Smooth muscle cell (in vitro differentiated cells): Measurements from ENCODE around the gene PRDX1. TPM values are rescaled to one million over a fixed set of nuclear protein-coding genes. Genes with fewer than 3 reads are reported as not detected.
"Not testable (repeated sequence)": the region's sequence is repeated elsewhere in the genome, so short reads cannot be mapped to it uniquely, and the experiment has no call there.

Experiments
- DNase-seq: peaks from one replicate; lab custom pipeline; 2025; ENCODE audit not compliant: unreplicated experiment; lab: John Stamatoyannopoulos, UW
- H2AFZ ChIP-seq: fragments of 200-600 bp; sonication (generic); 2 replicates; pipeline ENCODE4 v1.6.0; 2016; ENCODE audit warnings: antibody characterized with exemption, low read depth, mild to moderate bottlenecking
- H3F3A ChIP-seq: fragments of 200-600 bp; sonication (generic); 2 replicates; pipeline ENCODE4 v1.6.0; 2017; ENCODE audit warnings: antibody characterized with exemption, low read depth
- H3K27ac ChIP-seq: fragments of 200-600 bp; sonication (generic); 2 replicates; pipeline ENCODE4 v1.5.1; 2016; ENCODE audit warnings: low read depth, mild to moderate bottlenecking
- H3K27me3 ChIP-seq: fragments of 200-600 bp; sonication (generic); 2 replicates; pipeline ENCODE4 v1.6.1; 2016; ENCODE audit warnings: low read depth, mild to moderate bottlenecking
- H3K36me3 ChIP-seq: fragments of 200-600 bp; sonication (generic); 2 replicates; pipeline ENCODE4 v1.5.1; 2016; ENCODE audit warnings: low read depth
- H3K4me1 ChIP-seq: fragments of 200-600 bp; sonication (generic); 2 replicates; pipeline ENCODE4 v1.5.1; 2016; ENCODE audit warnings: low read depth
- H3K4me2 ChIP-seq: fragments of 200-600 bp; sonication (generic); 2 replicates; pipeline ENCODE4 v1.6.0; 2016; ENCODE audit warnings: mild to moderate bottlenecking
- H3K4me3 ChIP-seq: fragments of 200-600 bp; sonication (generic); 2 replicates; pipeline ENCODE4 v1.5.1; 2016; ENCODE audit warnings: mild to moderate bottlenecking
- H3K79me2 ChIP-seq: fragments of 200-600 bp; sonication (generic); 2 replicates; pipeline ENCODE4 v1.6.0; 2016; ENCODE audit warnings: low read depth, mild to moderate bottlenecking
- H3K9ac ChIP-seq: fragments of 200-600 bp; sonication (generic); 2 replicates; pipeline ENCODE4 v1.6.0; 2016; ENCODE audit warnings: low read depth
- H3K9me3 ChIP-seq: fragments of 200-600 bp; sonication (generic); replicated peaks from 2 replicates; pipeline ENCODE4 v1.5.1; 2016; ENCODE audit warnings: low read depth
- H4K20me1 ChIP-seq: fragments of 200-600 bp; sonication (generic); 2 replicates; pipeline ENCODE4 v1.6.0; 2016; ENCODE audit warnings: low read depth
- WGBS: methylation state at CpG from one replicate; pipeline ENCODE4 v1.1.7; 2016; ENCODE audit warnings: low lambda C conversion rate; 5-methylcytosine and 5-hydroxymethylcytosine counted together
- polyA plus RNA-seq: library from polyadenylated mRNA; unstranded; fragments of >200 nt; fragmentation: Nextera tagmentation; extraction: Ambion mirVana; gene quantifications from 2 replicates; pipeline ENCODE4 v1.2.1, GENCODE V29; 2016
- total RNA-seq: library from RNA; depleted of rRNA; stranded (reverse); fragments of >200 nt; gene quantifications from 2 replicates; pipeline ENCODE4 v1.2.3, GENCODE V29; 2014
- TF ChIP-seq, protein P1 (sequence below): fragments of 200-600 bp; sonication (generic); IDR thresholded peaks from 2 replicates; pipeline ENCODE4 v1.5.1; 2017; ENCODE audit warnings: borderline replicate concordance, mild to moderate bottlenecking, antibody characterized with exemption; ENCODE audit not compliant: insufficient read depth, poor library complexity, severe bottlenecking

PRDX1 gene
- total and polyA plus RNA-seq, 2 experiments from 2014 or later = 303 to 369 TPM

DNA sequence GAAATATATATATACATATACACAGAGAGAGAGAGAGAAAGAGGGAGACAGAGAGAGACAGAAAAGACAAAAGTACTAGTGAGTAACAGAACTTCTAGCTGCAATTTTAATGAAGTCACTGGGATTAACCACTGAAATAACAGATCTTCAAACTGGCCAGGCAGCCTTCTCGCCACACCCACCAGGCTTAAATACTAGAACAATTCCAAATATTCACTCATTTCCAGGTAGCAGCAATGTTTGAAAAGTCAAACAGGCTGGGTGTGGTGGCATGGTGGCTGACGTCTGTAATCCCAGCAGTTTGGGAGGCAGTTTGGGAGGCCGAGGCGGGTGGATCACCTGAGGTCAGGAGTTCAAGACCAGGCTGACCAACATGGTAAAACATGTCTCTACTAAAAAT is 5.2 kb downstream of the PRDX1 start:
- Histone ChIP-seq H4K20me1 (peaks cover 89% of the 10 kb centered on the region), H3K27me3 (no peaks in the 10 kb centered on the region), H3K36me3 (no peaks in the 10 kb centered on the region)

DNA sequence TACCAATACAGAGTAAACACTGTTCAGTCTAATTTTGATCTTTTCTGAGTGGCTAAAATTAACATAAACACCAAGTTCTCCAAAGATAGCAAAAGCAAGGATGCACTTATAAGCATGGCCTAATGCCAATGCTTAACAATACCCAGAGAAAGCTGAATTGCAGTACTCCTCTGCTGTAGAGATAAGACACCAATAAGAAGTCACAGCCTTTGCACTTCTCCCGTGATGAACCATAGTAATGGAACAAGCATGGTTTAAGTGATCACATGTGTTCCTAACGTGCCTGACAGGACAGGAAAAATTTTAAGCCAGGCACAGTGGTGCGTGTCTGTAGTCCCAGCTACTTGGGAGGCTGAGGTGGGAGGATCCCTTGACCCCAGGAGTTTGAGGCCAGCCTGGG is 5.6 kb downstream of the PRDX1 start:
- Histone ChIP-seq H3K79me2 (peaks cover 20% of the 10 kb centered on the region), H3K27ac (no peak overlapping the region), H3K4me3 (no peak overlapping the region), H4K20me1 (peaks cover 92% of the 10 kb centered on the region), H3F3A (peaks cover 15% of the 10 kb centered on the region), H3K27me3 (no peaks in the 10 kb centered on the region), H3K9me3 (no peaks in the 10 kb centered on the region), H3K4me2 (no peak overlapping the region), H3K9ac (no peak overlapping the region), H2AFZ (no peak overlapping the region), H3K4me1 (peaks cover 14% of the 10 kb centered on the region), H3K36me3 (no peaks in the 10 kb centered on the region)
- TF ChIP-seq, protein P1, sequence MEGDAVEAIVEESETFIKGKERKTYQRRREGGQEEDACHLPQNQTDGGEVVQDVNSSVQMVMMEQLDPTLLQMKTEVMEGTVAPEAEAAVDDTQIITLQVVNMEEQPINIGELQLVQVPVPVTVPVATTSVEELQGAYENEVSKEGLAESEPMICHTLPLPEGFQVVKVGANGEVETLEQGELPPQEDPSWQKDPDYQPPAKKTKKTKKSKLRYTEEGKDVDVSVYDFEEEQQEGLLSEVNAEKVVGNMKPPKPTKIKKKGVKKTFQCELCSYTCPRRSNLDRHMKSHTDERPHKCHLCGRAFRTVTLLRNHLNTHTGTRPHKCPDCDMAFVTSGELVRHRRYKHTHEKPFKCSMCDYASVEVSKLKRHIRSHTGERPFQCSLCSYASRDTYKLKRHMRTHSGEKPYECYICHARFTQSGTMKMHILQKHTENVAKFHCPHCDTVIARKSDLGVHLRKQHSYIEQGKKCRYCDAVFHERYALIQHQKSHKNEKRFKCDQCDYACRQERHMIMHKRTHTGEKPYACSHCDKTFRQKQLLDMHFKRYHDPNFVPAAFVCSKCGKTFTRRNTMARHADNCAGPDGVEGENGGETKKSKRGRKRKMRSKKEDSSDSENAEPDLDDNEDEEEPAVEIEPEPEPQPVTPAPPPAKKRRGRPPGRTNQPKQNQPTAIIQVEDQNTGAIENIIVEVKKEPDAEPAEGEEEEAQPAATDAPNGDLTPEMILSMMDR = no peak
- DNase-seq = no peak
- 69% methylated on average over 3 of the region's 3 CpGs for WGBS

More for the DNA sequence above, 5.2 kb downstream of the PRDX1 start:
- Histone ChIP-seq H3K9me3 (no peaks in the 10 kb centered on the region), H3K9ac (no peak overlapping the region), H3K4me1 (peaks cover 14% of the 10 kb centered on the region), H2AFZ (no peak overlapping the region), H3K27ac (no peak overlapping the region), H3F3A (peaks cover 11% of the 10 kb centered on the region), H3K4me2 (no peak overlapping the region), H3K4me3 (no peak overlapping the region), H3K79me2 (peaks cover 24% of the 10 kb centered on the region)
- WGBS = 83% methylated on average over 4 of the region's 4 CpGs
- TF ChIP-seq, protein P1 = no peak
- no peak for DNase-seq

- H2AFZ ChIP-seq, H3K4me1 ChIP-seq, H3K9ac ChIP-seq, H3K4me3 ChIP-seq, H3K27me3 ChIP-seq, H3K36me3 ChIP-seq, H3K79me2 ChIP-seq, DNase-seq, H3K9me3 ChIP-seq: not testable (repeated sequence)
- Histone ChIP-seq H3F3A (peaks cover 22% of the 10 kb centered on the region), H3K4me2 (peak overlapping the region; percentile 35), H3K27ac (peak overlapping the region; percentile 72), H4K20me1 (peaks cover 68% of the 10 kb centered on the region)
- 48% methylated on average over 9 of the region's 9 CpGs for WGBS
These were observed 8.0 kb downstream of the PRDX1 start for GRCh38 chr1:45513532-45514260.

GRCh38 chr1:45512641-45513054 is 9.0 kb downstream of the PRDX1 start:
- TF ChIP-seq, protein P1 = peak; percentile 63
- no peak overlapping the region for H2AFZ ChIP-seq
- H3K4me2 ChIP-seq = peak overlapping the region; percentile 35
- no peak for DNase-seq
- H3K9me3 ChIP-seq = no peaks in the 10 kb centered on the region
- no peaks in the 10 kb centered on the region for H3K27me3 ChIP-seq
- H4K20me1 ChIP-seq = peaks cover 59% of the 10 kb centered on the region
- H3K36me3 ChIP-seq = peaks cover 8% of the 10 kb centered on the region
- WGBS = 81% methylated on average over 1 of the region's 1 CpG
- H3K27ac ChIP-seq = no peak overlapping the region
- no peaks in the 10 kb centered on the region for H3K79me2 ChIP-seq
- H3F3A ChIP-seq = peaks cover 29% of the 10 kb centered on the region
- H3K9ac ChIP-seq = no peak overlapping the region
- peaks cover 6% of the 10 kb centered on the region for H3K4me1 ChIP-seq
- no peak overlapping the region for H3K4me3 ChIP-seq
